Mesodermal cell (in vitro differentiated cells): ENCODE results near the gene TNS3.

Source experiments
- H3K27ac ChIP-seq: 2 replicates; pipeline ENCODE4 v1.7.0; 2013; ENCODE audit warnings: mild to moderate bottlenecking, low read depth, low read length, moderate library complexity; ENCODE audit not compliant: severe bottlenecking
- H3K36me3 ChIP-seq: 2 replicates; pipeline ENCODE4 v1.7.1; 2013; ENCODE audit warnings: mild to moderate bottlenecking, low read length, moderate library complexity; ENCODE audit not compliant: control insufficient read depth, insufficient read depth
- H3K4me1 ChIP-seq: one replicate; pipeline ENCODE4 v1.7.1; 2013; ENCODE audit warnings: mild to moderate bottlenecking, low read length; ENCODE audit not compliant: insufficient read depth, control insufficient read depth, poor library complexity, severe bottlenecking
- H3K4me3 ChIP-seq: 2 replicates; pipeline ENCODE4 v1.7.0; 2013; ENCODE audit warnings: low read length, control low read depth, mild to moderate bottlenecking; ENCODE audit not compliant: insufficient read depth, poor library complexity, severe bottlenecking; ENCODE audit errors: extremely low read depth
- H3K9me3 ChIP-seq: 2 replicates; pipeline ENCODE4 v1.7.1; 2013; ENCODE audit warnings: mild to moderate bottlenecking, low read length, moderate library complexity; ENCODE audit not compliant: control insufficient read depth
- WGBS, 2 experiments: methylation state at CpG; one replicate each; pipeline ENCODE4 v1.1.5; 2013; ENCODE audit warnings: missing lambda C conversion rate in 2 of 2; ENCODE audit not compliant: insufficient coverage in 2 of 2; 5-methylcytosine and 5-hydroxymethylcytosine counted together

Gene TNS3

GRCh38 chr7:47557694-47558670 lies 23.9 kb downstream of the TNS3 start:
- WGBS, 2 experiments, result 72 to 74% methylated on average over 17 to 18 of the region's 19 CpGs
- peaks cover 2% of the 10 kb centered on the region for H3K36me3 ChIP-seq
- H3K9me3 ChIP-seq, result no peaks in the 10 kb centered on the region
- H3K4me3 ChIP-seq, result no peak overlapping the region
- H3K27ac ChIP-seq, result peak overlapping the region; percentile 88
- peaks cover 22% of the 10 kb centered on the region for H3K4me1 ChIP-seq

DNA sequence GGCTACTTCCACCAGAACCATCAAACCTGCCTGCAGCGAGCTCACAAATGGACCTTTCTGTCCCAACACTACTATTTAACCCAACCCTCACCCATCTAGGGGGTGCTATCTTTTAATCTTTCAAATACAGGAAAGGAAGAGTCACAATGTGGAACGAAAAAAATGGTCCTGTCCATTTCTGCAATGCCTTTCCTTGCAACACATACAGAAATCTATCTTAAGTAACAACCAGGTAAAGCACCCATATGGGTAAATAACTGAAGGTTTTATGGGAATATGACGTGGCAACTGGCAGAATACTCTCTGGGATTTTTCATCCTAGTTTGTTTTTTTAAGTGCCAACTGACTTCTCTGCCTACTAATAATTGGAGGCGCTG lies 24.6 kb downstream of the TNS3 start:
- Histone ChIP-seq H3K4me1 (peaks cover 22% of the 10 kb centered on the region), H3K36me3 (peaks cover 2% of the 10 kb centered on the region), H3K27ac (peak overlapping the region; percentile 88), H3K4me3 (no peak overlapping the region), H3K9me3 (no peaks in the 10 kb centered on the region)
- WGBS, 2 experiments, result 94 to 100% methylated on average over 2 of the region's 4 CpGs

DNA sequence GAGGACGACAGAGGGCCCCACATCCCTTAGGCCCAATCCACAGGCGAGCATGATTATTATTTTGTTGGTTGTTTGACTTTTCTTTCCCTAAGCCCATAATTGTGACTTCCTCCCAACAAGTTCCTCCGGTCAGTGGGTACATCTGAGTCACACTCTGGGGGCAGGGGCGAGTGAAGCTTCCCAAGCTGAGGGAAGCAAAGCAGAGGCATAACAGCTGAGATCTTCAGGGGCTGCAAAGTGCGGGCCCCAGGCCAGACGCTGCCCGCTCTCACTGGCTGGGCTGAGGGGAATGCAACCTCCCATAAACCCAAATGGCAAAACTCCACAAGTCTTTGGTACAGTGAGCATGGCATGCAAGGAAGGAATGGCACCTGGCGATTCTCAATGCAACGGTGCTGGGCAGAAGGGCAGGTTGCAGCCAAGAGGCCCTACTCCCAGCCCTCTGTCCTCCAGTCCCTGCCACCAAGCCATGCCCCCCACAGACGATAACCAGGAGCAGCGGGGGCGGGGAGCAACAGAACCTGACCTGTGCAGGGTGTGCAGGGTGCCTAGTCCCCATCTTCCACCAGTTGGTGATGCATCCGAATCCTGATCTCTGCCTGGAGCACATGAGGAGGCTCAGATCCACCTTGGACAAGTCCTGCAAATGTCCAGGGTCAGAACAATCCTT lies 25.3 kb downstream of the TNS3 start:
- Histone ChIP-seq H3K27ac (peak overlapping the region; percentile 29), H3K4me3 (no peak overlapping the region), H3K4me1 (peaks cover 22% of the 10 kb centered on the region), H3K9me3 (no peaks in the 10 kb centered on the region), H3K36me3 (peaks cover 2% of the 10 kb centered on the region)
- WGBS, 2 experiments, result 95 to 98% methylated on average over 8 to 9 of the region's 13 CpGs

DNA sequence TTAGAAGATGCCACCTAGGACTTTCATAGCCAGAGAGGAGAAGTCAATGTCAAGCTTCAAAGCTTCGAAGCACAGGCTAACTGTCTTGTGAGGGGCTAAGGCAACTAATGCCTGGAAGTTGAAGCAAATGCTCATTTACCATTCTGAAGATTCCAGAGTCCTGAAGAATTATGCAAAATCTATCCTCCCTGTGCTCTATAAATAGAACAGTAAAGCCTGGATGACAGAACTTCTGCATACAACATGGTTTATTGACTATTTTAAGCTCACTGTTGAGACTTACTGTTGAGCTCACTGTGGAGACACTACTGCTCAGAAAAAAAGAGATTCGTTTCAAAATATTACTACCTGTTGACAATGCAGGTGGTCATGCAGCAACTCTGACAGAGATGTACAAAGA lies 28.6 kb downstream of the TNS3 start:
- Histone ChIP-seq H3K27ac (no peak overlapping the region), H3K4me1 (peaks cover 22% of the 10 kb centered on the region)

GRCh38 chr7:47552621-47553020 lies 29.3 kb downstream of the TNS3 start:
- H3K9me3 ChIP-seq, result no peaks in the 10 kb centered on the region
- no CpG with 5 or more reads among the region's 3 CpGs for WGBS, 2 experiments
- H3K4me3 ChIP-seq, result no peak overlapping the region
- peaks cover 16% of the 10 kb centered on the region for H3K4me1 ChIP-seq
- H3K36me3 ChIP-seq, result peaks cover 2% of the 10 kb centered on the region
- H3K27ac ChIP-seq, result no peak overlapping the region

More for the DNA sequence above, 28.6 kb downstream of the TNS3 start:
- Histone ChIP-seq H3K36me3 (peaks cover 2% of the 10 kb centered on the region), H3K9me3 (no peaks in the 10 kb centered on the region), H3K4me3 (no peak overlapping the region)
- 95 to 100% methylated on average over 1 to 2 of the region's 2 CpGs for WGBS, 2 experiments

- Histone ChIP-seq H3K9me3 (no peaks in the 10 kb centered on the region), H3K27ac (no peak overlapping the region), H3K4me3 (no peak overlapping the region), H3K4me1 (peaks cover 8% of the 10 kb centered on the region), H3K36me3 (peaks cover 2% of the 10 kb centered on the region)
- WGBS, 2 experiments, result 83 to 90% methylated on average over 8 to 9 of the region's 12 CpGs
These were observed 30.1 kb downstream of the TNS3 start for GRCh38 chr7:47551668-47552440.

GRCh38 chr7:47550788-47551470 lies 31.0 kb downstream of the TNS3 start:
- Histone ChIP-seq H3K9me3 (no peaks in the 10 kb centered on the region), H3K36me3 (peaks cover 4% of the 10 kb centered on the region), H3K4me3 (no peak overlapping the region), H3K4me1 (no peaks in the 10 kb centered on the region), H3K27ac (no peak overlapping the region)
- WGBS, 2 experiments, result 94 to 96% methylated on average over 10 to 11 of the region's 11 CpGs

DNA sequence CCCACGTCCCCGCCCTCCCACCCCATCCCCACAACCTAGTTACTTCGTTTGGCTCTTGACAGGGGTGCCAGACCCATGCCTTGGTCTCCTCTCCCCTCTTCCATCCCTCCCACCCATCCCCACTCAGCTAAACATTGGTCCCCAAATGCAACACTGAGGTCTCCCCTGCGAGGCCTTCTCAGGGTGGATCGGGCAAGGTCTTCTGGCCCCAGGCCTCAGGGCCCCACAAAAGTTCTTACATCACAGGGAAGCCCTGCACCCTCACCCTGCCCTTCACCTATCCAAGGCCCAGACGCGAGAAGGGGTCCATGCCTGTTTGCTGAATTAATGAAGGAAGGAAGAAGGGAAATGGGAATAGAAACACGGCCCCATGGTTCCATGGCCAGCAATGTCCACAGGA lies 32.0 kb downstream of the TNS3 start:
- WGBS, 2 experiments, result 100% methylated on average over 2 to 3 of the region's 8 CpGs

DNA sequence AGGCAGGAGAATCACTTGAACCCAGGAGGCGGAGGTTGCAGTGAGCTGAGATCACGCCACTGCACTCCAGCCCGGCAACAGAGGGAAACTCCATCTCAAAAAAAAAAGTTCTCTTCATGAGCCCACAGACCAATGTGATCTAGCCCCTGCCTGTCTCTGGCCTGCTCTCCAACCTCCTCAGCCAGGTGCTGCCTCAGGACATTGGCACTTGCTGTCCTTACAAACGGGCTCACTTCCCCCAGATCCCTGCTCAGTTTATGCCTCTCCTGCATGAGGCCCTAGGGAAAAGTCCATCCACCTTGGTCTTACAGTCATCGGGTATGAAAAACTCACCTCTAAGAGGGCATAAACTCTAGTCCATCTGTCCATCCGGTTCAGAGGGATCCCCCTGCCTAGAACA lies 32.5 kb downstream of the TNS3 start:
- WGBS, 2 experiments, result 92 to 93% methylated on average over 5 to 6 of the region's 6 CpGs

More for the DNA sequence above, 32.0 kb downstream of the TNS3 start:
- Histone ChIP-seq H3K4me1 (no peaks in the 10 kb centered on the region), H3K27ac (no peak overlapping the region), H3K9me3 (no peaks in the 10 kb centered on the region), H3K36me3 (peaks cover 7% of the 10 kb centered on the region), H3K4me3 (no peak overlapping the region)

GRCh38 chr7:47548546-47548945 lies 33.4 kb downstream of the TNS3 start:
- Histone ChIP-seq H3K4me1 (peaks cover 8% of the 10 kb centered on the region), H3K4me3 (no peak overlapping the region), H3K9me3 (no peaks in the 10 kb centered on the region), H3K27ac (no peak overlapping the region), H3K36me3 (peaks cover 7% of the 10 kb centered on the region)
- WGBS, 2 experiments, result 96 to 97% methylated on average over 6 to 8 of the region's 8 CpGs

More for the DNA sequence above, 32.5 kb downstream of the TNS3 start:
- H3K4me1 ChIP-seq, result peaks cover under 1% of the 10 kb centered on the region
- no peaks in the 10 kb centered on the region for H3K9me3 ChIP-seq
- H3K4me3 ChIP-seq, result no peak overlapping the region
- H3K36me3 ChIP-seq, result peaks cover 7% of the 10 kb centered on the region
- no peak overlapping the region for H3K27ac ChIP-seq
